Transverse colon (tissue), 4 donors: Measurements from ENCODE around the gene FOSB. TPM values are rescaled to one million over a fixed set of nuclear protein-coding genes. Genes with fewer than 3 reads are reported as not detected.

Experiments used
- DNase-seq: peaks from one replicate; pipeline ENCODE4 v3.0.0-alpha.2; 2019
- H3K27ac ChIP-seq, 4 donors: fragments of 200-600 bp; sonication (generic); 2 replicates each; pipeline ENCODE4 v1.5.1; 2016 to 2018; ENCODE audit warnings: inconsistent platforms in 4 of 4
- H3K27me3 ChIP-seq: fragments of 200-600 bp; sonication (generic); 2 replicates; pipeline ENCODE4 v1.5.1; 2017; ENCODE audit warnings: inconsistent platforms
- H3K36me3 ChIP-seq, 4 donors: fragments of 200-600 bp; sonication (generic); 2 replicates each; pipeline ENCODE4 v1.5.1; 2017 to 2019; ENCODE audit warnings: inconsistent platforms in 4 of 4
- H3K4me1 ChIP-seq, 4 donors: fragments of 200-600 bp; sonication (generic); 2 replicates each; pipeline ENCODE4 v1.5.1; 2017 to 2020; ENCODE audit warnings: inconsistent platforms in 4 of 4
- H3K4me3 ChIP-seq, 4 donors: fragments of 200-600 bp; sonication (generic); 1 replicate in 1 of 4; 2 replicates in 3 of 4; pipeline versions ENCODE4 v1.5.1 to v1.6.1; 2017 to 2019; ENCODE audit warnings: inconsistent platforms in 4 of 4
- H3K9me3 ChIP-seq, 2 donors: fragments of 200-600 bp; sonication (generic); 2 replicates each; pipeline ENCODE4 v1.5.1; 2017 to 2019; ENCODE audit warnings: inconsistent platforms in 2 of 2
- CTCF ChIP-seq, 5 experiments: fragments of 200-600 bp in 3 of 5; fragments of 450-650 bp in 2 of 5; sonication (generic) in 3 of 5; IDR thresholded peaks; 1 replicate in 2 of 5; 2 replicates in 3 of 5; pipeline ENCODE4 v1.5.1; 2016 to 2017; ENCODE audit warnings: antibody characterized with exemption in 5 of 5, inconsistent platforms in 3 of 5, mild to moderate bottlenecking in 2 of 5, moderate library complexity in 1 of 5
- EP300 ChIP-seq: sonication (generic); formaldehyde crosslinking; IDR thresholded peaks from one replicate; pipeline ENCODE4 v1.6.1; 2017; ENCODE audit warnings: antibody characterized with exemption, low read depth
- POLR2A ChIP-seq: fragments of 450-650 bp; IDR thresholded peaks from one replicate; pipeline ENCODE4 v1.6.1; 2016; ENCODE audit warnings: antibody characterized with exemption, mild to moderate bottlenecking, moderate library complexity
- POLR2AphosphoS5 ChIP-seq, 3 donors: sonication (generic); formaldehyde crosslinking; IDR thresholded peaks; one replicate each; pipeline ENCODE4 v1.6.1; 2016; ENCODE audit warnings: antibody characterized with exemption in 3 of 3
- WGBS, 2 donors: methylation state at CpG; one replicate each; pipeline ENCODE4 v1.1.5; 2018; ENCODE audit warnings: low coverage in 1 of 2; 5-methylcytosine and 5-hydroxymethylcytosine counted together
- in situ Hi-C, 4 donors: fragments of 200-750 bp; cut with MboI; loops; one replicate each; pipeline versions ENCODE4 v1.15.0 to v1.15.1; 2017; ENCODE audit warnings: low sequenced_read_pairs in 3 of 4, low pct_ligation_motif_present in 1 of 4, low pct_unique_long_range_greater_than_20kb in 1 of 4
- intact Hi-C: fragments of 100-400 bp; cut with DNase I; formaldehyde crosslinking; loops from one replicate; pipeline ENCODE4 v1.15.1; 2023; ENCODE audit warnings: low total_unique reads
- total RNA-seq, 4 donors: library from RNA; depleted of rRNA; stranded (reverse); fragments of >200 nt; gene quantifications; one replicate each; pipeline ENCODE4 v1.1.0, GENCODE V29; 2016

The FOSB gene
- total RNA-seq, 4 donors from 2014 or later, result 14.5 to 64.7 (median 25.6) TPM

GRCh38 chr19:45464274-45464673, 3.5 kb upstream of the FOSB start:
- Histone ChIP-seq H3K4me1 (peaks cover 15 to 17% (median 16%) of the 10 kb centered on the region in 4 donors), H3K9me3 (no peaks in the 10 kb centered on the region), H3K4me3 (no peak overlapping the region), H3K27me3 (no peaks in the 10 kb centered on the region), H3K27ac (no peak overlapping the region), H3K36me3 (no peaks in the 10 kb centered on the region)
- WGBS, 2 donors, result 79 to 82% methylated on average over 2 of the region's 2 CpGs
- TF ChIP-seq EP300, result no peak
- no peak for TF ChIP-seq CTCF (IDR thresholded peaks at IDR 0.05)
- no peak for TF ChIP-seq POLR2AphosphoS5 (IDR thresholded peaks at IDR 0.05)
- TF ChIP-seq POLR2A, result no peak
- intact Hi-C loops, result no loop called here
- DNase-seq, result no peak
- in situ Hi-C loops, result no loop called here

- Histone ChIP-seq H3K27ac (no peak overlapping the region), H3K4me3 (no peak overlapping the region), H3K36me3 (no peaks in the 10 kb centered on the region), H3K4me1 (peaks cover 16 to 20% (median 18%) of the 10 kb centered on the region in 4 donors), H3K27me3 (no peaks in the 10 kb centered on the region), H3K9me3 (no peaks in the 10 kb centered on the region)
- intact Hi-C loops, result no loop called here
- TF ChIP-seq EP300, result no peak
- TF ChIP-seq POLR2AphosphoS5 (IDR thresholded peaks at IDR 0.05), result no peak
- no peak for TF ChIP-seq CTCF (IDR thresholded peaks at IDR 0.05)
- no peak for TF ChIP-seq POLR2A
- WGBS, 2 donors, result 53% methylated on average over 8 of the region's 8 CpGs; no CpG with 5 or more reads in 1 of the 2 donors
- in situ Hi-C loops, result no loop called here
- no peak for DNase-seq
These were observed 2.8 kb upstream of the FOSB start for GRCh38 chr19:45464852-45465441.

- Histone ChIP-seq H3K4me1 (peaks cover 19 to 28% (median 22%) of the 10 kb centered on the region in 4 donors), H3K4me3 (peak overlapping the region; percentile 27 to 78 (median 54)), H3K36me3 (no peaks in the 10 kb centered on the region), H3K27ac (peak overlapping the region; percentile 92 to 98 (median 96)), H3K27me3 (peaks cover 7% of the 10 kb centered on the region), H3K9me3 (no peaks in the 10 kb centered on the region)
- TF ChIP-seq POLR2A, result no peak
- no peak for TF ChIP-seq CTCF (IDR thresholded peaks at IDR 0.05)
- no peak for TF ChIP-seq EP300
- no peak for TF ChIP-seq POLR2AphosphoS5 (IDR thresholded peaks at IDR 0.05)
- in situ Hi-C loops (no loop called here), intact Hi-C loops (no loop called here)
- DNase-seq, result no peak
- WGBS, 2 donors, result 0 to 1% methylated on average over 6 to 11 of the region's 11 CpGs
These were observed 711 bp upstream of the FOSB start for GRCh38 chr19:45467115-45467455.

- Histone ChIP-seq H3K36me3 (no peaks in the 10 kb centered on the region), H3K4me3 (peak overlapping the region; percentile 52 to 83 (median 67)), H3K4me1 (peaks cover 19 to 35% (median 22%) of the 10 kb centered on the region in 4 donors), H3K9me3 (no peaks in the 10 kb centered on the region), H3K27ac (peak overlapping the region; percentile 92 to 98 (median 96)), H3K27me3 (peaks cover 17% of the 10 kb centered on the region)
- in situ Hi-C loops (no loop called here), intact Hi-C loops (no loop called here)
- TF ChIP-seq POLR2AphosphoS5 (IDR thresholded peaks at IDR 0.05), result no peak
- TF ChIP-seq EP300, result no peak
- no peak for TF ChIP-seq CTCF (IDR thresholded peaks at IDR 0.05)
- no peak for TF ChIP-seq POLR2A
- peak; percentile 48 for DNase-seq
- WGBS, 2 donors, result 2% methylated on average over 31 of the region's 31 CpGs; no CpG with 5 or more reads in 1 of the 2 donors
These were observed 409 bp downstream of the FOSB start for GRCh38 chr19:45468159-45468651.
